IMR-90 (cell line): ENCODE results near the gene CNDP2. TPM values are rescaled to one million over a fixed set of nuclear protein-coding genes. Genes with fewer than 3 reads are reported as not detected.

Experiments
- ATAC-seq: fragments of 200-7000 bp; cut with Tn5 transposase; 2 replicates; pipeline ENCODE4 v1.9.1; 2020; ENCODE audit warnings: low read depth, mild to moderate bottlenecking, moderate library complexity
- BruUV-seq: library from RNA; stranded (reverse); fragments of 400-500 nt; replicated peaks from 2 replicates; lab custom pipeline; 2021; lab: Mats Ljungman, UMichigan
- CTCF ChIA-PET: fragments of 300-600 bp; formaldehyde crosslinking; extraction: SDS; loops from one replicate; lab custom pipeline; 2021; ENCODE audit warnings: antibody characterized with exemption; lab: Yijun Ruan, JAX
- POLR2A ChIA-PET: fragments of 300-600 bp; sonication (Branson Sonifier 250); formaldehyde crosslinking; loops from one replicate; lab custom pipeline; 2022; ENCODE audit warnings: antibody characterized with exemption; ENCODE audit not compliant: unreplicated experiment; lab: Charles Lee
- DNase-seq: peaks from one replicate; pipeline ENCODE4 v3.0.0; 2013
- H2AFZ ChIP-seq: replicated peaks from 2 replicates; pipeline ENCODE3; 2013; ENCODE audit warnings: low read length, mild to moderate bottlenecking; ENCODE audit not compliant: poor library complexity
- H2AK5ac ChIP-seq: 2 replicates; pipeline ENCODE4 v1.6.1; 2013; ENCODE audit warnings: low read depth, low read length, inconsistent platforms
- H2AK9ac ChIP-seq: replicated peaks from 2 replicates; pipeline ENCODE3; 2013; ENCODE audit warnings: mild to moderate bottlenecking, low read depth, low read length, moderate library complexity; ENCODE audit not compliant: poor library complexity
- H2BK120ac ChIP-seq: 2 replicates; pipeline ENCODE4 v1.6.1; 2013; ENCODE audit warnings: low read depth, low read length, inconsistent platforms
- H2BK15ac ChIP-seq: 3 replicates; pipeline ENCODE4 v1.6.1; 2013; ENCODE audit warnings: low read depth, low read length, inconsistent platforms
- H2BK20ac ChIP-seq: 2 replicates; pipeline ENCODE4 v1.6.1; 2013; ENCODE audit warnings: low read depth, mild to moderate bottlenecking, inconsistent platforms, low read length, moderate library complexity
- H2BK5ac ChIP-seq: 2 replicates; pipeline ENCODE4 v1.6.1; 2013; ENCODE audit warnings: mild to moderate bottlenecking, low read depth, low read length, inconsistent platforms; ENCODE audit not compliant: poor library complexity, severe bottlenecking
- H3K14ac ChIP-seq: replicated peaks from 2 replicates; pipeline ENCODE4 v1.6.1; 2013; ENCODE audit warnings: low read depth, low read length, inconsistent platforms
- H3K18ac ChIP-seq: 2 replicates; pipeline ENCODE4 v1.6.1; 2013; ENCODE audit warnings: low read depth, low read length, control low read depth
- H3K23ac ChIP-seq: 2 replicates; pipeline ENCODE4 v1.6.1; 2013; ENCODE audit warnings: low read depth, low read length, inconsistent platforms
- H3K27ac ChIP-seq: 2 replicates; pipeline ENCODE4 v1.5.1; 2013; ENCODE audit warnings: mild to moderate bottlenecking, control low read depth, low read length; ENCODE audit not compliant: insufficient read depth
- H3K27me3 ChIP-seq: 2 replicates; pipeline ENCODE4 v1.6.1; 2013; ENCODE audit warnings: low read length; ENCODE audit not compliant: control insufficient read depth, insufficient read depth
- H3K36me3 ChIP-seq: 2 replicates; pipeline ENCODE4 v1.6.1; 2013; ENCODE audit warnings: low read length, mixed read lengths; ENCODE audit not compliant: control insufficient read depth, insufficient read depth
- H3K4ac ChIP-seq: 2 replicates; pipeline ENCODE4 v1.6.1; 2013; ENCODE audit warnings: low read depth, low read length, inconsistent platforms
- H3K4me1 ChIP-seq: 2 replicates; pipeline ENCODE4 v1.6.1; 2013; ENCODE audit warnings: low read length, mixed read lengths; ENCODE audit not compliant: control insufficient read depth, insufficient read depth
- H3K4me2 ChIP-seq: 2 replicates; pipeline ENCODE4 v1.6.1; 2013; ENCODE audit warnings: low read depth, mild to moderate bottlenecking, control low read depth, low read length, moderate library complexity
- H3K4me3 ChIP-seq: 2 replicates; pipeline ENCODE4 v1.5.1; 2013; ENCODE audit warnings: low read depth, mild to moderate bottlenecking, control low read depth, low read length, moderate library complexity; ENCODE audit not compliant: insufficient read depth
- H3K56ac ChIP-seq: 2 replicates; pipeline ENCODE4 v1.6.1; 2013; ENCODE audit warnings: low read length, inconsistent platforms; ENCODE audit not compliant: insufficient read depth; ENCODE audit errors: extremely low read depth
- H3K79me1 ChIP-seq, 2 experiments: 2 replicates each; pipeline ENCODE4 v1.6.1; 2013; ENCODE audit warnings: low read length in 2 of 2, inconsistent platforms in 1 of 2, low read depth in 1 of 2
- H3K9ac ChIP-seq: 2 replicates; pipeline ENCODE4 v1.6.1; 2013; ENCODE audit warnings: low read depth, low read length, control low read depth
- H3K9me1 ChIP-seq: 2 replicates; pipeline ENCODE4 v1.6.1; 2013; ENCODE audit warnings: low read length, inconsistent platforms; ENCODE audit not compliant: insufficient read depth
- H3K9me3 ChIP-seq: 2 replicates; pipeline ENCODE4 v1.6.1; 2013; ENCODE audit warnings: low read length; ENCODE audit not compliant: control insufficient read depth, insufficient read depth
- H4K20me1 ChIP-seq: 2 replicates; pipeline ENCODE4 v1.6.1; 2013; ENCODE audit warnings: low read length, inconsistent platforms; ENCODE audit not compliant: insufficient read depth
- H4K5ac ChIP-seq: 2 replicates; pipeline ENCODE4 v1.6.1; 2013; ENCODE audit warnings: mild to moderate bottlenecking, low read depth, low read length, control low read depth
- H4K8ac ChIP-seq, 2 experiments: 2 replicates each; pipeline ENCODE4 v1.6.1; 2013; ENCODE audit warnings: low read depth in 2 of 2, low read length in 2 of 2, control low read depth in 1 of 2, inconsistent platforms in 1 of 2
- H4K91ac ChIP-seq: 2 replicates; pipeline ENCODE4 v1.6.1; 2013; ENCODE audit warnings: low read depth, low read length, inconsistent platforms; ENCODE audit not compliant: insufficient read depth
- CTCF ChIP-seq: conservative IDR thresholded peaks from 2 replicates; pipeline ENCODE4 v1.5.1; 2012; ENCODE audit warnings: mild to moderate bottlenecking, low read depth, low read length, improper control_type of control experiment
- MAZ ChIP-seq: IDR thresholded peaks from 2 replicates; pipeline ENCODE4 v1.6.1; 2012; ENCODE audit warnings: low read depth, mild to moderate bottlenecking, low read length, improper control_type of control experiment, moderate library complexity, borderline replicate concordance
- NFE2L2 ChIP-seq: fragments of 150-350 bp; IDR thresholded peaks from 2 replicates; pipeline ENCODE4 v1.6.1; 2016; ENCODE audit warnings: low read depth, mild to moderate bottlenecking, low read length
- WGBS, 2 experiments: methylation state at CpG; one replicate each; pipeline versions ENCODE4 v1.1.5 to v1.1.7; 2013; ENCODE audit warnings: missing lambda C conversion rate in 2 of 2; ENCODE audit not compliant: insufficient read length in 1 of 2; ENCODE audit errors: extremely low coverage in 2 of 2; 5-methylcytosine and 5-hydroxymethylcytosine counted together
- dilution Hi-C: fragments of 300-500 bp; cut with HindIII; formaldehyde crosslinking; loops from one replicate; pipeline ENCODE4 v1.14.3; 2018; ENCODE audit warnings: low sequenced_read_pairs; ENCODE audit not compliant: unreplicated experiment
- in situ Hi-C: fragments of 300-500 bp; cut with MboI; formaldehyde crosslinking; loops from 3 replicates; pipeline ENCODE4 v1.14.3; 2019; ENCODE audit warnings: low sequenced_read_pairs, inconsistent platforms, mixed read lengths
- intact Hi-C: fragments of 100-400 bp; cut with micrococcal nuclease; formaldehyde crosslinking; loops from 2 replicates; pipeline ENCODE4 v1.10.0; 2022
- polyA plus RNA-seq, 3 experiments: library from polyadenylated mRNA; depleted of rRNA; stranded (reverse); fragments of >200 nt; gene quantifications; 2 replicates each; pipeline ENCODE4 v1.2.3, GENCODE V29; 2012; ENCODE audit warnings: low replicate concordance in 1 of 3
- total RNA-seq: library from RNA; depleted of rRNA; stranded (reverse); fragments of >200 nt; gene quantifications from 2 replicates; pipeline ENCODE4 v1.2.3, GENCODE V29; 2012

CNDP2 gene
- total and polyA plus RNA-seq, 2 of the 4 experiments (the other 2 are of a cell fraction) = 52.0 to 67.9 TPM

DNA sequence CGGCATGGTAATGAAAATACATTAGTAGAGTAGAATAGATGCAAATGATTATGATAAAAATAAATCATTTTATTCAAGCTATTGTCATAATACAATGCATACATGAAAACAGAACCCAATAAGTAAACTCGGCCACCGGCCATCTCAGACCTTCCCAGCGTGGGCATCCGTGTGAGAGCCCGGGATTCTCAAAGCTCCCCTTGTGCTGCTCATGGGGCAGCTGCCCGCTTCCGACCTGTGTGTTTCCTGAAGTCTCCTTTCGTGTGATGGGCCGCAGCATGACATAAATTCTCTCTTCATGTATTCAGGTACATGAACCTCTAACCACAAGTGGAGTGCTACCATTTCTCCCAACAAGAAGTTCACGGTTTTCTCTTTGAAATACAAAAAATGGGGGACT lies 13.5 kb upstream of the CNDP2 start:
- H3K4me1 ChIP-seq = no peaks in the 10 kb centered on the region
- no peak overlapping the region for H3K18ac ChIP-seq
- no peak overlapping the region for H2AK5ac ChIP-seq
- H3K4me3 ChIP-seq = no peak overlapping the region
- no peaks in the 10 kb centered on the region for H3K36me3 ChIP-seq
- H2BK20ac ChIP-seq = no peak overlapping the region
- H3K56ac ChIP-seq = no peak overlapping the region
- H3K9me1 ChIP-seq = no peaks in the 10 kb centered on the region
- H4K8ac ChIP-seq = no peak overlapping the region
- H3K9me3 ChIP-seq = no peaks in the 10 kb centered on the region
- H3K27me3 ChIP-seq = peaks cover 25% of the 10 kb centered on the region
- ATAC-seq (no peak), DNase-seq (no peak)
- no peak overlapping the region for H3K9ac ChIP-seq
- no peak overlapping the region for H2BK5ac ChIP-seq
- H2BK120ac ChIP-seq = no peak overlapping the region
- H3K4ac ChIP-seq = no peak overlapping the region
- no peak overlapping the region for H4K91ac ChIP-seq
- no peaks in the 10 kb centered on the region for H4K20me1 ChIP-seq
- ChIA-PET POLR2A (no interaction called here), CTCF (interaction anchor here (0.6 to 1.2 kb wide), 2 partner anchors 11 to 86 kb away, joined by 3 to 4 read pairs; no protein-coding TSS in a partner anchor)
- H3K14ac ChIP-seq = no peak overlapping the region
- intact Hi-C loops = no loop called here
- dilution Hi-C loops = no loop called here
- BruUV-seq = no TSS peak
- no peak overlapping the region for H3K4me2 ChIP-seq
- no peak overlapping the region for H3K23ac ChIP-seq
- in situ Hi-C loops = no loop called here
- H4K5ac ChIP-seq = no peak overlapping the region
- H2AK9ac ChIP-seq = no peak overlapping the region
- no peak overlapping the region for H3K27ac ChIP-seq
- no peak overlapping the region for H2BK15ac ChIP-seq
- H2AFZ ChIP-seq = no peak overlapping the region
- TF ChIP-seq CTCF (no peak), NFE2L2 (no peak), MAZ (no peak)
- 60% methylated on average over 1 of the region's 11 CpGs; no CpG with 5 or more reads in 1 of the 2 experiments for WGBS, 2 experiments
- no peaks in the 10 kb centered on the region for H3K79me1 ChIP-seq
